Testis (tissue), 3 donors: ENCODE data around the gene NT5C1A. TPM values are rescaled to one million over a fixed set of nuclear protein-coding genes. Genes with fewer than 3 reads are reported as not detected.
A peak's percentile ranks its signal among the peaks of the same experiment; 100 is the strongest.

Experiments used
- DNase-seq: peaks from one replicate; pipeline ENCODE4 v3.0.0-alpha.2; 2019
- H3K27ac ChIP-seq, 2 donors: fragments of 200-600 bp; sonication (generic); one replicate each; pipeline ENCODE4 v1.5.1; 2019
- H3K27me3 ChIP-seq: fragments of 200-600 bp; sonication (generic); one replicate; pipeline ENCODE4 v1.5.1; 2019
- H3K36me3 ChIP-seq: fragments of 200-600 bp; sonication (generic); one replicate; pipeline ENCODE4 v1.5.1; 2017; ENCODE audit warnings: low read depth; ENCODE audit errors: missing control alignments
- H3K4me1 ChIP-seq: fragments of 200-600 bp; sonication (generic); one replicate; pipeline ENCODE4 v1.5.1; 2019
- H3K4me3 ChIP-seq, 2 donors: fragments of 200-600 bp; sonication (generic); one replicate each; pipeline ENCODE4 v1.5.1; 2017 to 2019
- H3K9me3 ChIP-seq: fragments of 200-600 bp; sonication (generic); one replicate; pipeline ENCODE4 v1.5.1; 2017
- POLR2A ChIP-seq: fragments of 450-650 bp; IDR thresholded peaks from one replicate; pipeline ENCODE4 v1.6.1; 2017; ENCODE audit warnings: antibody characterized with exemption, mild to moderate bottlenecking, moderate library complexity
- WGBS, 2 donors: methylation state at CpG; one replicate each; pipeline ENCODE4 v1.1.5; 2018; 5-methylcytosine and 5-hydroxymethylcytosine counted together
- intact Hi-C: fragments of 100-400 bp; cut with DNase I; formaldehyde crosslinking; loops from one replicate; pipeline ENCODE4 v1.15.1; 2023; ENCODE audit warnings: low total_unique reads
- polyA plus RNA-seq: library from polyadenylated mRNA; stranded (reverse); fragments of 350-450 nt; fragmentation: Illumina TruSeq; extraction: RNeasy Lipid Tissue Mini Kit (QIAGEN cat#74804); gene quantifications from one replicate; pipeline ENCODE4 v1.2.3, GENCODE V29; 2014; ENCODE audit warnings: low read depth, low replicate concordance; ENCODE audit not compliant: insufficient read depth
- total RNA-seq, 2 donors: library from RNA; depleted of rRNA; stranded (reverse); fragments of >200 nt; gene quantifications; one replicate each; pipeline ENCODE4 v1.2.3, GENCODE V29; 2016
- TF ChIP-seq, protein P1 (sequence below), 3 experiments: fragments of 450-650 bp in 2 of 3; fragments of 200-600 bp in 1 of 3; sonication (generic) in 1 of 3; IDR thresholded peaks; one replicate each; pipeline ENCODE4 v1.5.1; 2016 to 2019; ENCODE audit warnings: antibody characterized with exemption in 3 of 3, mild to moderate bottlenecking in 2 of 3, moderate library complexity in 1 of 3

Gene NT5C1A
- total and polyA plus RNA-seq, 3 donors from 2014 or later: 1.0 to 3.2 (median 2.1) TPM

- WGBS, 2 donors: 19 to 24% methylated on average over 4 to 12 of the region's 12 CpGs
- H3K4me1 ChIP-seq: peaks cover 4% of the 10 kb centered on the region
- no peak for TF ChIP-seq POLR2A
- TF ChIP-seq, protein P1, sequence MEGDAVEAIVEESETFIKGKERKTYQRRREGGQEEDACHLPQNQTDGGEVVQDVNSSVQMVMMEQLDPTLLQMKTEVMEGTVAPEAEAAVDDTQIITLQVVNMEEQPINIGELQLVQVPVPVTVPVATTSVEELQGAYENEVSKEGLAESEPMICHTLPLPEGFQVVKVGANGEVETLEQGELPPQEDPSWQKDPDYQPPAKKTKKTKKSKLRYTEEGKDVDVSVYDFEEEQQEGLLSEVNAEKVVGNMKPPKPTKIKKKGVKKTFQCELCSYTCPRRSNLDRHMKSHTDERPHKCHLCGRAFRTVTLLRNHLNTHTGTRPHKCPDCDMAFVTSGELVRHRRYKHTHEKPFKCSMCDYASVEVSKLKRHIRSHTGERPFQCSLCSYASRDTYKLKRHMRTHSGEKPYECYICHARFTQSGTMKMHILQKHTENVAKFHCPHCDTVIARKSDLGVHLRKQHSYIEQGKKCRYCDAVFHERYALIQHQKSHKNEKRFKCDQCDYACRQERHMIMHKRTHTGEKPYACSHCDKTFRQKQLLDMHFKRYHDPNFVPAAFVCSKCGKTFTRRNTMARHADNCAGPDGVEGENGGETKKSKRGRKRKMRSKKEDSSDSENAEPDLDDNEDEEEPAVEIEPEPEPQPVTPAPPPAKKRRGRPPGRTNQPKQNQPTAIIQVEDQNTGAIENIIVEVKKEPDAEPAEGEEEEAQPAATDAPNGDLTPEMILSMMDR (IDR thresholded peaks at IDR 0.05): peak in 2 of 3 experiments; percentile 40 to 44
- DNase-seq: peak; percentile 44
- H3K36me3 ChIP-seq: no peaks in the 10 kb centered on the region
- H3K4me3 ChIP-seq: peak overlapping the region; percentile 49 to 60
- H3K27me3 ChIP-seq: no peaks in the 10 kb centered on the region
- intact Hi-C loops: no loop called here
- no peak overlapping the region for H3K27ac ChIP-seq
- H3K9me3 ChIP-seq: no peaks in the 10 kb centered on the region
Measured at GRCh38 chr1:39672551-39672947, 642 bp upstream of the NT5C1A start.

GRCh38 chr1:39671433-39671792 lies 494 bp downstream of the NT5C1A start:
- no peak overlapping the region for H3K27ac ChIP-seq
- TF ChIP-seq, protein P1 (IDR thresholded peaks at IDR 0.05): no peak
- no peak for TF ChIP-seq POLR2A
- 0 to 7% methylated on average over 8 to 22 of the region's 26 CpGs for WGBS, 2 donors
- peaks cover 4% of the 10 kb centered on the region for H3K4me1 ChIP-seq
- H3K9me3 ChIP-seq: no peaks in the 10 kb centered on the region
- peak overlapping the region; percentile 49 to 60 for H3K4me3 ChIP-seq
- no peaks in the 10 kb centered on the region for H3K36me3 ChIP-seq
- intact Hi-C loops: no loop called here
- no peaks in the 10 kb centered on the region for H3K27me3 ChIP-seq
- peak; percentile 60 for DNase-seq

- WGBS, 2 donors: 29 to 36% methylated on average over 1 of the region's 1 CpG
- no peaks in the 10 kb centered on the region for H3K27me3 ChIP-seq
- no peak for DNase-seq
- intact Hi-C loops: no loop called here
- TF ChIP-seq, protein P1 (IDR thresholded peaks at IDR 0.05): no peak
- no peak for TF ChIP-seq POLR2A
- H3K36me3 ChIP-seq: no peaks in the 10 kb centered on the region
- H3K4me1 ChIP-seq: peaks cover 4% of the 10 kb centered on the region
- no peak overlapping the region for H3K27ac ChIP-seq
- no peaks in the 10 kb centered on the region for H3K9me3 ChIP-seq
- H3K4me3 ChIP-seq: no peak overlapping the region
Measured at GRCh38 chr1:39670689-39671088, 1.2 kb downstream of the NT5C1A start.

GRCh38 chr1:39668894-39669293 lies 3.0 kb downstream of the NT5C1A start:
- no peaks in the 10 kb centered on the region for H3K27me3 ChIP-seq
- TF ChIP-seq POLR2A: no peak
- TF ChIP-seq, protein P1 (IDR thresholded peaks at IDR 0.05): no peak
- peaks cover 4% of the 10 kb centered on the region for H3K4me1 ChIP-seq
- WGBS, 2 donors: 71 to 76% methylated on average over 3 of the region's 3 CpGs
- H3K36me3 ChIP-seq: no peaks in the 10 kb centered on the region
- H3K4me3 ChIP-seq: no peak overlapping the region
- no peaks in the 10 kb centered on the region for H3K9me3 ChIP-seq
- intact Hi-C loops: no loop called here
- DNase-seq: no peak
- no peak overlapping the region for H3K27ac ChIP-seq

DNA sequence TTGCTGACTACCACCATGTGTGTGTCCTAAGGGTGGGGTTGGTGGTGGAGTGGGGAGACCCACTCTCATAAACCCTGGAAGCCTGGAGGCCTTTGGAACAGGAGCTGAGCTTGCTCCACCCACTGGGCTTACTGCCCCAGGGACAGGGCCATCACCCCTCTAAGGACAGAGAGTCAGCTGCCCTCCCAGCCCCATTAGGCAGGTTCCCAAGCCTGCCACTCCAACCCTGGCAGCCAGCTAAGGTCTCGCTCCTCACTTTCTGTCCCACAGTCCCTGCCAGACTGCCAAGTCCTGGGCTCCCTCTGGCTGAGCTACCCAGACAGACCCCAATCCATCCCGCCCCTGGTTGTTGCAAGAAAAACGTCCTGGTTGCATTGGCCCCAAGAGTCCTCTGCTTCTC lies 3.8 kb downstream of the NT5C1A start:
- intact Hi-C loops: no loop called here
- Histone ChIP-seq H3K4me3 (no peak overlapping the region), H3K27me3 (no peaks in the 10 kb centered on the region), H3K36me3 (no peaks in the 10 kb centered on the region), H3K4me1 (peaks cover 4% of the 10 kb centered on the region), H3K27ac (no peak overlapping the region), H3K9me3 (no peaks in the 10 kb centered on the region)
- TF ChIP-seq, protein P1 (IDR thresholded peaks at IDR 0.05): no peak
- TF ChIP-seq POLR2A: no peak
- WGBS, 2 donors: 91 to 93% methylated on average over 2 to 3 of the region's 3 CpGs
- DNase-seq: no peak
